Measurements from ENCODE around the gene PROSER3.

PROSER3 gene

DNA sequence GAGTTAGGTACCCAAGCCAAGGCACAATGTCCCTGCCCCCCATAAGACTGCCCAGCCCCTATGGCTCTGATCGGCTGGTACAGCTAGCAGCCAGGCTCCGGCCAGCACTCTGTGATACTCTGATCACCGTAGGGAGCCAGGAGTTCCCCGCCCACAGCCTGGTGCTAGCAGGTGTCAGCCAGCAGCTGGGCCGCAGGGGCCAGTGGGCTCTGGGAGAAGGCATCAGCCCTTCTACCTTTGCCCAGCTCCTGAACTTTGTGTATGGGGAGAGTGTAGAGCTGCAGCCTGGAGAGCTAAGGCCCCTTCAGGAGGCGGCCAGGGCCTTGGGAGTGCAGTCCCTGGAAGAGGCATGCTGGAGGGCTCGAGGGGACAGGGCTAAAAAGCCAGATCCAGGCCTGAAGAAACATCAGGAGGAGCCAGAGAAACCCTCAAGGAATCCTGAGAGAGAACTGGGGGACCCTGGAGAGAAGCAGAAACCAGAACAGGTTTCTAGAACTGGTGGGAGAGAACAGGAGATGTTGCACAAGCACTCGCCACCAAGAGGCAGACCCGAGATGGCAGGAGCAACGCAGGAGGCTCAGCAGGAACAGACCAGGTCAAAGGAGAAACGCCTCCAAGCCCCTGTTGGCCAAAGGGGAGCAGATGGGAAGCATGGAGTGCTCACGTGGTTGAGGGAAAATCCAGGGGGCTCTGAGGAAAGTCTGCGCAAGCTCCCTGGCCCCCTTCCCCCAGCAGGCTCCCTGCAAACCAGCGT lies 43.2 kb upstream of the PROSER3 start:
- DNase-seq (ENCODE audit: low read depth), result no peak
- no peak overlapping the region for H3K4me3 ChIP-seq (ENCODE audit: low read length)
- TF ChIP-seq, protein P1, sequence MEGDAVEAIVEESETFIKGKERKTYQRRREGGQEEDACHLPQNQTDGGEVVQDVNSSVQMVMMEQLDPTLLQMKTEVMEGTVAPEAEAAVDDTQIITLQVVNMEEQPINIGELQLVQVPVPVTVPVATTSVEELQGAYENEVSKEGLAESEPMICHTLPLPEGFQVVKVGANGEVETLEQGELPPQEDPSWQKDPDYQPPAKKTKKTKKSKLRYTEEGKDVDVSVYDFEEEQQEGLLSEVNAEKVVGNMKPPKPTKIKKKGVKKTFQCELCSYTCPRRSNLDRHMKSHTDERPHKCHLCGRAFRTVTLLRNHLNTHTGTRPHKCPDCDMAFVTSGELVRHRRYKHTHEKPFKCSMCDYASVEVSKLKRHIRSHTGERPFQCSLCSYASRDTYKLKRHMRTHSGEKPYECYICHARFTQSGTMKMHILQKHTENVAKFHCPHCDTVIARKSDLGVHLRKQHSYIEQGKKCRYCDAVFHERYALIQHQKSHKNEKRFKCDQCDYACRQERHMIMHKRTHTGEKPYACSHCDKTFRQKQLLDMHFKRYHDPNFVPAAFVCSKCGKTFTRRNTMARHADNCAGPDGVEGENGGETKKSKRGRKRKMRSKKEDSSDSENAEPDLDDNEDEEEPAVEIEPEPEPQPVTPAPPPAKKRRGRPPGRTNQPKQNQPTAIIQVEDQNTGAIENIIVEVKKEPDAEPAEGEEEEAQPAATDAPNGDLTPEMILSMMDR (IDR thresholded peaks at IDR 0.05; ENCODE audit: insufficient read depth, low read depth, low read length, missing control alignments), result no peak

DNA sequence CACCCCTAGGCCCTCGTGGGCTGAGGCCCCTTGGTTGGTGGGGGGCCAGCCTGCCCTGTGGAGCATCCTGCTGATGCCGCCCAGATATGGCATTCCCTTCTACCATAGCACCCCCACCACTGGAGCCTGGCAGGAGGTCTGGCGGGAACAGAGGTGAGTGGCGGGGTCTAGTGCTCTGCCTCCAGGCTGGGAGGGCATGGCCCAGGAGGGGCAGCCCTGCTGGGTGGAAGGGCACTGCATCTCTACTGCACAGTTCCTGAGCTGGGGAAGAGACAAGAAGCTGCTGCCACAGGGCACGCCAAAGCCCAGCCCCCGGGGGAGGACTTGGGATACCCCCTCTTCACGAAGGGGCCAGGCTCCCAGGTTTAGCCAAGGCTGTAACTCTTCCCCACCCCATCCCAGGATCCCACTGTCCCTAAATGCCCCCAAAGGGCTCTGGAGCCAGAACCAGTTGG lies 42.6 kb upstream of the PROSER3 start:
- DNase-seq (ENCODE audit: low read depth), result no peak
- H3K4me3 ChIP-seq (ENCODE audit: low read length), result no peak overlapping the region
- TF ChIP-seq, protein P1 (IDR thresholded peaks at IDR 0.05; ENCODE audit: insufficient read depth, low read depth, low read length, missing control alignments), result no peak

DNA sequence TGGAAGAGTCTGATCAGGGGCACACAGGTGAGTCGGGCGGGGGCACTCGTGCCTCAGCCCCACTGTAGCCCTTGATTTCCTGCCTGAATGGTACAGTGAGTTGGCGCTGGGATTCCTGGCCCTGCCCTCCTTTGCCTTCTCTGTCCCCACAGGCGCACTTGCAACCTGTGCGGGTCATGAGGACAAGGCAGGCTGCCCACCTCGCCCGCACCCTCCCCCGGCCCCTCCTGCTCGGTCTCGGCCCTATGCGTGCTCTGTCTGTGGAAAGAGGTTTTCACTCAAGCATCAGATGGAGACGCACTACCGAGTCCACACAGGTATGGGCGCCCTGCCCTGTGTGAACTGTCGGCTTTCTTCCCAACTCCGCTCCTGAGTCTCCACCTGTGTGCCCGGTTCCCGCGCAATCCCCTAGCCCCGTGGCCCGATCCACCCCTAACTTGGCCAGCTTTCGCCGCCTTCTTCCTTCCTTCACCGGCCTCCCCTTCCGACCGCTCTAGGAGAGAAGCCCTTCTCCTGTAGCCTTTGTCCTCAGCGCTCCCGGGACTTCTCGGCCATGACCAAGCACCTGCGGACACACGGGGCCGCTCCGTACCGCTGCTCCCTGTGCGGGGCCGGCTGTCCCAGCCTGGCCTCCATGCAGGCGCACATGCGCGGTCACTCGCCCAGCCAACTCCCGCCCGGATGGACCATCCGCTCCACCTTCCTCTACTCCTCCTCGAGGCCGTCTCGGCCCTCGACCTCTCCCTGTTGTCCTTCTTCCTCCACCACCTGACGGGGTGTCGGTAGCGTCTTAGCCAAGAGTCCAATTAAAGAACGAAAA lies 41.8 kb upstream of the PROSER3 start:
- DNase-seq (ENCODE audit: low read depth), result no peak
- TF ChIP-seq, protein P1 (IDR thresholded peaks at IDR 0.05; ENCODE audit: insufficient read depth, low read depth, low read length, missing control alignments), result no peak
- peak overlapping the region; percentile 76 for H3K4me3 ChIP-seq (ENCODE audit: low read length)

DNA sequence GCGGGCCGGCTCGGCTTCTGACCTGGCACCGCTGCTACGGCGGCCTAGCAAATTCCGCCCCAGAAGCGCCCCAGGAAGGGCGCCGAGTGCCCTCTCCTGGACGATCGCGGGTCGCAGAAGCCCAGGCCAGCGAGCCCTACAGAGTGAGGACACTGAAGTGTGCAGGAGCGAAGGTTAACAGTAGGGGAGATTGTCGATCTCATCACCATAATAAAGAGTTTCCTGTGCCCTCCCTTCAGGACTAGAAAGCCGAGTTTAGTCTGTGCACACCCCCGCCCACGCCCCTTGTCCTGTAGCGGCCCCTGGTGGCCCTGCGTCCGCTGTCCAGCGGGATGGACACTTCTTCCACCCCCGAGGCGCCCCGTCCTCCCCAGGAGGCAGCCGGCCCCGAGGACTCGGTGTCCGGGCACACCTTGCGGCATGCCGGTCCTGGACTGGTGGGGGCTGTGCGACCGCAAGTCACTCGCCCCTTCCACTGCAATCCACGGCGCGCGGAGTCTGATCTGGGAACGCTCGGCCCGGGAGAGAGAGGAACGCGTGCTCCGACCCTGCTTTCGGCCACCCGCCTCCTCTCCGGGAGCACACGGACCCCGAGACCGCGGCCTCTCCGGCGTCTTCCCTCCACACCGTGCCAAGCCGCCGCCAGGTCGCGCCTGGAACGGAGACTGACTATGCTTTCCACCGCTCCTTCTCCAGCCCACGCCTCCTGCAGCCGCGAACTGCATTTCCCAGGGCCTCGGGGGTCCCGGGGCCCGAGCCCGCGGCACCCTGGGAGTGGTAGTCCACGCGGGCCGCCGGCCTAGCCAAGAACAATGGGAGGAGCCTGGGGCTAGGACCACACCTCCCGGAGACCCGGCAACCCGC lies 40.9 kb upstream of the PROSER3 start:
- DNase-seq (ENCODE audit: low read depth), result peak; percentile 81
- peak overlapping the region; percentile 76 for H3K4me3 ChIP-seq (ENCODE audit: low read length)
- TF ChIP-seq, protein P1 (IDR thresholded peaks at IDR 0.05; ENCODE audit: insufficient read depth, low read depth, low read length, missing control alignments), result peak; percentile 70

DNA sequence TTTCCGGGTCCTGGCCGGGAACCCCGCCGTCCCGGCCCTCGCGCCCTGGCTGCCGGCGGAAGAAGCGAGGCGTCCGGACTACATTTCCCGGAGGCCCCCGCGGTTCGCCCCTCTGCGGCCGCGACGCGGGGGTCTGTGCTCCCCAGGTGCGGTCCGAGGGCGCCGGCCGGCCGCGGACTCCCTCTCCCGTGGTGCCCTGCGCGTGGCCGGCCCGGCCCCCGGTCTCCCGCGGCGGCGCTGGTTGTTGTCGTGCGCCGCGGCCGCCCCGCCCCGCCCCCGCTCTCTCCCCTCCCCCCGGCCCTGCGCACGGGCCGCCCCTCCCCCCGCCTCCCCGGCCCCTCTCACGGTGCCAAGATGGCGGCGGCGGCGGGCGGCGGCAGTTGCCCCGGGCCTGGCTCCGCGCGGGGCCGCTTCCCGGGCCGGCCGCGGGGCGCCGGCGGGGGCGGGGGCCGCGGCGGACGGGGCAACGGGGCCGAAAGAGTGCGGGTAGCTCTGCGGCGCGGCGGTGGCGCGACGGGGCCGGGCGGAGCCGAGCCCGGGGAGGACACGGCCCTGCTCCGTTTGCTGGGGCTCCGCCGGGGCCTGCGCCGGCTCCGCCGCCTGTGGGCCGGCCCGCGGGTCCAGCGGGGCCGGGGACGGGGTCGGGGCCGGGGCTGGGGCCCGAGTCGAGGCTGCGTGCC lies 40.2 kb upstream of the PROSER3 start, which contains the start of gene KMT2B:
TSS of gene KMT2B (plus strand) at position 339 of the 680 bp plus-strand sequence. CDS start at position 355, 16 bp downstream.
- H3K4me3 ChIP-seq (ENCODE audit: low read length), result peak within 1 kb of the TSS; percentile 86
- TF ChIP-seq, protein P1 (IDR thresholded peaks at IDR 0.05; ENCODE audit: insufficient read depth, low read depth, low read length, missing control alignments), result no peak
- peak; percentile 97 for DNase-seq (ENCODE audit: low read depth)

Data from epithelial cell of esophagus (primary cell).